AG09309 (cell line): ENCODE results near the gene MYL7.

Experiments used
- DNase-seq: peaks from one replicate; pipeline ENCODE4 v3.0.0-alpha.2; 2010; ENCODE audit warnings: low read depth
- H3K4me3 ChIP-seq: 2 replicates; pipeline ENCODE4 v1.5.1; 2011; ENCODE audit warnings: mild to moderate bottlenecking, low read depth, low read length, moderate library complexity; ENCODE audit not compliant: control insufficient read depth
- TF ChIP-seq, protein P1 (sequence below): IDR thresholded peaks from 2 replicates; pipeline ENCODE4 v1.5.1; 2011; ENCODE audit warnings: mild to moderate bottlenecking, low read depth, low read length, inconsistent platforms; ENCODE audit not compliant: insufficient read depth, control insufficient read depth; ENCODE audit errors: missing control alignments

The MYL7 gene

DNA sequence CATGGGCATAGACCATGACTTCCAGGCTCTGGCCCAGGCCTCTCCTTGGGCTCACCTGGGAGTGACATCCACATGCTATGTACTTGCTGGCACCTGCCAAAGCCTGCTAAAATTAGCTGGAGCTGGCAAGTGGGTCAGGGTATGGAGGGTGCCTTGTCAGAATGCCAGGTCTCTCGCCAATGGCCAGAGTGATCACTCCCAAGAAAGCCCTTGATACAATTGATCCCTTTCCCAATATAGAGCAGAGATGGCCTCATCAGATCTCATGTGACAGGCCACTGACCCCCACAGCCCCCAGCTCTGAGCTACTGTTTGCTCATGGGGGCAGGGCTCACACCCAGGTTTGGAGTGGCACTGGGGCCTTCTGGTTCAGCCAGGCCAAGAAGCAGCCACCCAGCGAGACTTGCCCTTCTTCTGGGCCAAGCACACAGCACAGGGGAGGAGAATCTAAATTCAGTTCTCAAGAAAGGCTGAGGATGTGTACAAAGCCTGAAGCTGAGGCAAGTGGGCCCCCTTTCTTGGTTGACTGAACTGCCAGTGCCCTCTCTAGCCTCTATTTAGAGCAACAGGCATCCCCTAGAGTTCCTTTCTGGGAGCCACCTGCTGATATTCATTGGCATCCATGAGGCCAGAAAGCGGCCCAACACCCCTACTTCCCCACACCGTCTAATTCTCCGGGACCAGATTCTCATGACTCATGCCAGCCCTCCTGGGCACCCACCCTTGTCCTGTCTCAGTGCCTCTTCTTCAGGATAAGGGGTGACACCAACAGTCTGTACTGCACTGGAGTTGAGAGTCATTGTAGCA, 18.9 kb upstream of the MYL7 start:
- no peak for DNase-seq
- TF ChIP-seq, protein P1, sequence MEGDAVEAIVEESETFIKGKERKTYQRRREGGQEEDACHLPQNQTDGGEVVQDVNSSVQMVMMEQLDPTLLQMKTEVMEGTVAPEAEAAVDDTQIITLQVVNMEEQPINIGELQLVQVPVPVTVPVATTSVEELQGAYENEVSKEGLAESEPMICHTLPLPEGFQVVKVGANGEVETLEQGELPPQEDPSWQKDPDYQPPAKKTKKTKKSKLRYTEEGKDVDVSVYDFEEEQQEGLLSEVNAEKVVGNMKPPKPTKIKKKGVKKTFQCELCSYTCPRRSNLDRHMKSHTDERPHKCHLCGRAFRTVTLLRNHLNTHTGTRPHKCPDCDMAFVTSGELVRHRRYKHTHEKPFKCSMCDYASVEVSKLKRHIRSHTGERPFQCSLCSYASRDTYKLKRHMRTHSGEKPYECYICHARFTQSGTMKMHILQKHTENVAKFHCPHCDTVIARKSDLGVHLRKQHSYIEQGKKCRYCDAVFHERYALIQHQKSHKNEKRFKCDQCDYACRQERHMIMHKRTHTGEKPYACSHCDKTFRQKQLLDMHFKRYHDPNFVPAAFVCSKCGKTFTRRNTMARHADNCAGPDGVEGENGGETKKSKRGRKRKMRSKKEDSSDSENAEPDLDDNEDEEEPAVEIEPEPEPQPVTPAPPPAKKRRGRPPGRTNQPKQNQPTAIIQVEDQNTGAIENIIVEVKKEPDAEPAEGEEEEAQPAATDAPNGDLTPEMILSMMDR = no peak
- H3K4me3 ChIP-seq = no peak overlapping the region

DNA sequence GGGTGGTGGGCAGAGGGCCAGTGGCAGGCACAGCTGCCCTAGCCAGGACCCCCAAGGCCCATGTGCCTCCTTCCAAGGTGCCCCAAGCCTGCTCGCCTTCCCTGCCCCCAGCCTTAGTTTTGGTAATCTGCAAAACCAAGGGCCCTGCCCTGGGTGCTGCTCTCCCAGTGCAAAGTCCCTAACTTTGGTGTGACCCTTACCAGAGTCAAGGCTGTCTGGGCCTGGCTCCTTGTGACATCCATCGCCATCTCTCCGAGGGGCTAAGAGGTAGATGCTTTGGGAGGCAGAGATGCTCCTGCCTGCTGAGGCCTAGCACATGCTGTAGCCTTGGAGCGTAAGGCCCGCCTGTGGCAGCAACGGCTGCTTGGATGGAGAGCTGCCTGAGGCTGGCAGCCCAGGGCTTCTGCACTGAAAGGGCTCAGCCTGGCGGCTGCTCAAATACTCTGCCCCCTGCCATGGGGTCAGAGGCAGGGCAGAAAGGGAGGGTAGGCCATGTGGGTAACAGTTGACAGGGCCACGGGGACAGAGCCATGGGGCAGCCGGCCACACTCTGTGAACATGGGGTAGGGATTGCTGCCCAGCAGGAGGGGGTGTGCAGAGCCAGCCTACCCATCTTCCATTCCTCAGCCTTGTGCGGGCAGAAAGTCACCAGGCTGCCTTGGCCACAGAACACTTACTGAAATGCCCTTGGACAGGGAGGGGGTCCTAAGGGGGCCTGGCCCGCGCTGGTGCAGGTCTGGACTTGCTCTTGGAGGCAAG, 17.9 kb upstream of the MYL7 start:
- DNase-seq = no peak
- TF ChIP-seq, protein P1 = no peak
- no peak overlapping the region for H3K4me3 ChIP-seq

DNA sequence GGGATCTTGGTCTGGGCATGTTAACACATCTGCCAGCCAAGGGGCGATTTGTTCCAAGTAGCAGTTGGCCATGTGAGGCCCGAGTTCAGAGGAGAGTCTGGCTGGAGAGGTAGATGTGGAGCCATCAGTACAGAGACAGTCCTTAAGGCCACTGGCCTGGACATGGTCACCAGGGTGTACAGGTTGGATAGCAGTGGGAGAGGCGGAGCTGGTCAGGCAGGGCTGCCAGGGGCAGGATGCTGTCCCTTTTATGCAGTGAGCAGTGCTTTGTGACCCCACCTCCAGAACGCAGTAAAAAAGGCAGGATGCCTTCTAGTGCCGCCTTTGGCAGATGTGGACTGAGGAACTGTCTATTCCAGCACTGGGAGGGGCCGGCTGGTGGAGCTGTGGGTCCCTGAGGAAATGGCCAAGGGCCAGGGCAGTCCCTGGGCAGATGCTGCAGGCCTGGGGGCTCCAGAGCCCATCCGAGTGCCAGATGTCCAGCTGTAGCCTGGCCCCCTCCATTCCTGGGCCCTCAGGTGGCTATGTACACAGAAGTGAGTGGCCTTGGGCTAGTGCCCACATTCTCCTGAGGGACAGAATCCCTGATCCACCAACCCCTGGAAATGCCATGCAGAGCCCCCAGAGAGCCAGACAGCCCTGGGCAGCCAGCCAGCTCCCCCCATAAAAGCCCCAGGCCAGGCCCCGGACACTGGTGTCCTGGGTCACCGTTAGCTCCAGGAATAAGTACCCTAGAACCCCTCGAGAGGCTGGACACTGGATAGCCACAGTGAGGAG, 17.2 kb upstream of the MYL7 start:
- no peak for DNase-seq
- TF ChIP-seq, protein P1 = no peak
- H3K4me3 ChIP-seq = no peak overlapping the region

DNA sequence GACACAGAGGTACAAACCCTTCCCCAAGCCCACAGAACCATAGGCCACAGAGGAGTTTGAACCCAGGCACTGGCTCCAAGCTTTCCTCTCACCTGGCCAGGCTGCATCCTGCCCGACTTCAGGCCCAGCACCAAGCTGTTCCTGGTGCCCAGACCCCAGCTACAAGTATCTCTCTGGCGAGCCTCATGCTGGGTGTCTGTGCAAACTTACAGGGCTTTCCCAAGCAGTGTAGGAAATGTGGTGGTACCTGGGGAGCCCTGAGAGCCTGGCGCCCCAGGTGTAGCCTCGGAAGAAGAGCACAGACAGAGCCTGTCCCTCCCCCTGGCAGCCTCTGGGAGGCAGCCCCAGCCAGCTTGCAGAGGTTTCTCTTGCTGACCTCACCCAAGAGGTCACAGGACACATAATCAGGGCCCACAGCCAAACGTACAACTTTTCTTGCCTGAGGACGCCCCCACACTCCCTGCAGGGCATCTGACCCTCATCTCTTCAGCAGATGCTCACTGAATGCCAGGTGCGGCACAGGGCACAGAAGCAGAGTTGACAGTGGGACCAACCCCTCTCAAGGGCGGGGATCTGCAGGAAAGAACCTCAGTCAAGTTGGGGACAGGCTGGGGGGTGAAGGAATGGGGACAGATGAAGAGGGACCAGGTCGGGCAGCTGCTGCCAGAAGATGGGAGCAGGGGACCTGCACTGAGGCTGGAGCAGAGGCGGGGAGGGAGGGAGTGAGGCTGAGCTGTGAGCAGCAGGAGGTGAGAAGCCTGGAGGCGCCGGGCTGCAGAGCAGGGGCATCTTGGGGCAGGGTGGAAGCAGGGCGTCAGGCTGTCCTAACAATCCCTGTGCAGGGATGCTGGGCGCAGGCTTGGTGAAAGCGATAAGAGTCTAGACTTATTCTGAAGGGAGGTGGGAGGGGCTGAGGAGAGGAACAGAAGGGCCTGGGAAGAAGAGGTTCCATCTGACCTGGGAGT, 16.3 kb upstream of the MYL7 start:
- no peak overlapping the region for H3K4me3 ChIP-seq
- TF ChIP-seq, protein P1 = no peak
- DNase-seq = no peak

DNA sequence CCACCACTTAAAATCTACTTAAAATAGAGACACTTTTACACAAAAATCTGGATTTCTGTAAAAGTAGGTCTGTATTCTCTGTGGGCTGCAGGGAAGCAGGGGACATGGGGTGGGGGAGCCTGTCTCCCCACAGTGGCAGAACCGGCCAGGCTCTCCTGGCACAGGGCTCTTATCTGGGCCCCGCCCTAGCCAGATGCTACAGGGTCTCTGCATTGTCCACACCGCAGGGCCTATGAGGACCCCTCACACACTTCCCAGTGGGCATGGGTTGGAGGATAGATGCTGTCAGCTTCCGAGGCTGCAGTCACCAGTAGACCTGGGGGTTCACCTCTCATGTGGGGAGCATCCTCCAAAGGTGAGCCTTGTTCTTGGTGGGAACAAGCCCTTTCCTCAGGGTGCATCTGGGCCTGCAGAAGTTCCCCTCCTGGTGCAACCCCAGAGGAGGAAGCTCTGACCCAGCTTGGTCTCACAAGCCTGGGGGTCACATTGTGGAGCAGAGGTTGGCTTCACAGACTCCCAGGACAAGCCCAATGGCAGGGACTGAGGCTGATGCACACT, 15.4 kb upstream of the MYL7 start:
- TF ChIP-seq, protein P1 = no peak
- DNase-seq = no peak
- H3K4me3 ChIP-seq = no peak overlapping the region
